Esophagus muscularis mucosa (tissue), 3 donors: ENCODE measurements around the gene NRXN3.

Experiments
- CTCF ChIP-seq, 3 experiments: fragments of 200-600 bp in 2 of 3; fragments of 450-650 bp in 1 of 3; sonication (generic) in 2 of 3; IDR thresholded peaks; one replicate each; pipeline ENCODE4 v1.5.1; 2017 to 2019; ENCODE audit warnings: antibody characterized with exemption in 3 of 3, mild to moderate bottlenecking in 2 of 3, moderate library complexity in 1 of 3
- POLR2A ChIP-seq: fragments of 450-650 bp; IDR thresholded peaks from one replicate; pipeline ENCODE4 v1.6.1; 2017; ENCODE audit warnings: antibody characterized with exemption, moderate library complexity, mild to moderate bottlenecking, low read depth
- POLR2AphosphoS5 ChIP-seq, 2 donors: sonication (generic); formaldehyde crosslinking; IDR thresholded peaks; one replicate each; pipeline ENCODE4 v1.6.1; 2017; ENCODE audit warnings: antibody characterized with exemption in 2 of 2

GRCh38 chr14:79656056-79656455 is 1485.9 kb downstream of the NRXN3 start:
- TF ChIP-seq POLR2AphosphoS5 (IDR thresholded peaks at IDR 0.05) = no peak
- TF ChIP-seq CTCF (IDR thresholded peaks at IDR 0.05) = no peak
- TF ChIP-seq POLR2A = no peak
